Caco-2 (cell line): ENCODE results near the gene CNKSR3. TPM values are rescaled to one million over a fixed set of nuclear protein-coding genes. Genes with fewer than 3 reads are reported as not detected.
A peak's percentile ranks its signal among the peaks of the same experiment; 100 is the strongest.

ENCODE experiments used
- BruUV-seq: library from RNA; stranded (reverse); fragments of 400-500 nt; replicated peaks from 2 replicates; lab custom pipeline; 2021; lab: Mats Ljungman, UMichigan
- CTCF ChIA-PET: fragments of 300-600 bp; sonication (Branson Sonifier 250); formaldehyde crosslinking; loops from one replicate; lab custom pipeline; 2022; ENCODE audit warnings: antibody characterized with exemption; lab: Charles Lee
- POLR2A ChIA-PET: fragments of 300-600 bp; sonication (Branson Sonifier 250); formaldehyde crosslinking; loops from one replicate; lab custom pipeline; 2022; ENCODE audit warnings: antibody characterized with exemption; lab: Charles Lee
- DNase-seq, 2 experiments: peaks; one replicate each; pipeline versions ENCODE4 v3.0.0 to v3.0.0-alpha.2; 2020 to 2022
- H3K27me3 ChIP-seq: replicated peaks from 2 replicates; pipeline ENCODE4 v1.6.0; 2011; ENCODE audit warnings: low read length; ENCODE audit not compliant: control insufficient read depth, insufficient read depth
- H3K36me3 ChIP-seq: 2 replicates; pipeline ENCODE4 v1.5.1; 2011; ENCODE audit warnings: low read length; ENCODE audit not compliant: control insufficient read depth, insufficient read depth
- H3K4me1 ChIP-seq: fragments of 250-450 bp; sonication (Bioruptor Pico); 2 replicates; pipeline ENCODE4 v1.5.1; 2020; ENCODE audit warnings: mild to moderate bottlenecking
- H3K4me3 ChIP-seq: 2 replicates; pipeline ENCODE4 v1.5.1; 2011; ENCODE audit warnings: low read depth, mild to moderate bottlenecking, control low read depth, low read length
- H3K9me3 ChIP-seq: fragments of 250-450 bp; sonication (Bioruptor Pico); 2 replicates; pipeline ENCODE4 v1.5.1; 2020; ENCODE audit warnings: mild to moderate bottlenecking, moderate library complexity
- H3K27ac Mint-ChIP-seq: one replicate; pipeline ENCODE4 v1.8.0; 2022; ENCODE audit warnings: mixed read lengths; ENCODE audit not compliant: unreplicated experiment
- H3K27me3 Mint-ChIP-seq: one replicate; pipeline ENCODE4 v1.8.0; 2022; ENCODE audit warnings: mixed read lengths; ENCODE audit not compliant: insufficient read depth, unreplicated experiment
- H3K36me3 Mint-ChIP-seq: one replicate; pipeline ENCODE4 v1.8.0; 2022; ENCODE audit warnings: mild to moderate bottlenecking, mixed read lengths; ENCODE audit not compliant: insufficient read depth, unreplicated experiment
- H3K4me1 Mint-ChIP-seq: one replicate; pipeline ENCODE4 v1.8.0; 2022; ENCODE audit warnings: low read depth, mixed read lengths; ENCODE audit not compliant: unreplicated experiment
- H3K4me3 Mint-ChIP-seq: one replicate; pipeline ENCODE4 v1.8.0; 2022; ENCODE audit warnings: mild to moderate bottlenecking, moderate library complexity, mixed read lengths; ENCODE audit not compliant: unreplicated experiment
- H3K9me3 Mint-ChIP-seq: one replicate; pipeline ENCODE4 v1.8.0; 2022; ENCODE audit warnings: mixed read lengths; ENCODE audit not compliant: unreplicated experiment
- CTCF ChIP-seq, 2 experiments: fragments of 200-600 bp in 1 of 2; IDR thresholded peaks; 1 replicate in 1 of 2; 2 replicates in 1 of 2; pipeline versions ENCODE4 v1.5.1 to v1.8.0; 2011 to 2022; ENCODE audit warnings: antibody characterized with exemption in 1 of 2, control low read depth in 1 of 2, inconsistent platforms in 1 of 2, low read depth in 1 of 2, low read length in 1 of 2, mild to moderate bottlenecking in 1 of 2, moderate library complexity in 1 of 2; ENCODE audit not compliant: insufficient read depth in 1 of 2, severe bottlenecking in 1 of 2, unreplicated experiment in 1 of 2
- intact Hi-C: fragments of 100-400 bp; cut with micrococcal nuclease; formaldehyde crosslinking; loops from one replicate; pipeline ENCODE4 v1.10.0; 2022; ENCODE audit not compliant: unreplicated experiment
- total RNA-seq: library from RNA; stranded (reverse); gene quantifications from 2 replicates; pipeline ENCODE4 v1.2.3, GENCODE V29; 2022

CNKSR3 gene
- total RNA-seq, 1 experiment from 2014 or later = 33.1 TPM

GRCh38 chr6:154514481-154514880 is 4.0 kb upstream of the CNKSR3 start:
- BruUV-seq = no TSS peak
- H3K36me3 ChIP-seq = no peaks in the 10 kb centered on the region
- H3K4me1 ChIP-seq = peaks cover 32% of the 10 kb centered on the region
- H3K4me3 ChIP-seq = no peak overlapping the region
- no peak overlapping the region for H3K27ac Mint-ChIP-seq
- no peaks in the 10 kb centered on the region for H3K9me3 Mint-ChIP-seq
- H3K36me3 Mint-ChIP-seq = peaks cover 7% of the 10 kb centered on the region
- H3K27me3 ChIP-seq = no peaks in the 10 kb centered on the region
- peaks cover 19% of the 10 kb centered on the region for H3K4me1 Mint-ChIP-seq
- no peak for TF ChIP-seq CTCF (IDR thresholded peaks at IDR 0.05; ENCODE audit: insufficient read depth in 1 of 2, low read depth in 1 of 2, low read length in 1 of 2, severe bottlenecking in 1 of 2, unreplicated experiment in 1 of 2)
- no peaks in the 10 kb centered on the region for H3K27me3 Mint-ChIP-seq
- no peaks in the 10 kb centered on the region for H3K9me3 ChIP-seq
- ChIA-PET POLR2A (no interaction called here), CTCF (interaction anchor here (0.7 kb wide), 1 partner anchor 11 kb away, joined by 4 read pairs; no protein-coding TSS in a partner anchor)
- H3K4me3 Mint-ChIP-seq = no peak overlapping the region
- intact Hi-C loops = loop anchor here (5.0 kb wide), 2 partner anchors 142 to 148 kb away; no protein-coding TSS in a partner anchor
- no peak for DNase-seq

- Histone ChIP-seq H3K4me1 (peaks cover 24% of the 10 kb centered on the region), H3K36me3 (no peaks in the 10 kb centered on the region), H3K9me3 (no peaks in the 10 kb centered on the region), H3K27me3 (no peaks in the 10 kb centered on the region), H3K4me3 (no peak overlapping the region)
- no peak overlapping the region for H3K27ac Mint-ChIP-seq
- DNase-seq = no peak
- BruUV-seq = no TSS peak
- intact Hi-C loops = loop anchor here (5.0 kb wide), 2 partner anchors 141 to 149 kb away; no protein-coding TSS in a partner anchor
- no peak overlapping the region for H3K4me3 Mint-ChIP-seq
- H3K36me3 Mint-ChIP-seq = peaks cover 7% of the 10 kb centered on the region
- H3K9me3 Mint-ChIP-seq = no peaks in the 10 kb centered on the region
- ChIA-PET POLR2A (no interaction called here), CTCF (no interaction called here)
- H3K4me1 Mint-ChIP-seq = peaks cover 16% of the 10 kb centered on the region
- TF ChIP-seq CTCF (IDR thresholded peaks at IDR 0.05; ENCODE audit: insufficient read depth in 1 of 2, low read depth in 1 of 2, low read length in 1 of 2, severe bottlenecking in 1 of 2, unreplicated experiment in 1 of 2) = no peak
- no peaks in the 10 kb centered on the region for H3K27me3 Mint-ChIP-seq
These were observed 3.3 kb upstream of the CNKSR3 start for GRCh38 chr6:154513601-154514320.

- H3K9me3 ChIP-seq = no peaks in the 10 kb centered on the region
- POLR2A ChIA-PET = no interaction called here
- no peak for TF ChIP-seq CTCF (IDR thresholded peaks at IDR 0.05; ENCODE audit: insufficient read depth in 1 of 2, low read depth in 1 of 2, low read length in 1 of 2, severe bottlenecking in 1 of 2, unreplicated experiment in 1 of 2)
- H3K27ac Mint-ChIP-seq = peak overlapping the region; percentile 80
- intact Hi-C loops = loop anchor here (5.0 kb wide), 2 partner anchors 140 to 150 kb away; no protein-coding TSS in a partner anchor
- no TSS peak for BruUV-seq
- H3K4me1 ChIP-seq = peaks cover 37% of the 10 kb centered on the region
- no peaks in the 10 kb centered on the region for H3K27me3 Mint-ChIP-seq
- H3K36me3 ChIP-seq = no peaks in the 10 kb centered on the region
- CTCF ChIA-PET = no interaction called here
- peak overlapping the region; percentile 93 for H3K4me3 Mint-ChIP-seq
- DNase-seq = no peak
- H3K4me3 ChIP-seq = peak overlapping the region; percentile 96; the same call in 1 of the 2 replicates
- H3K27me3 ChIP-seq = no peaks in the 10 kb centered on the region
- peaks cover 6% of the 10 kb centered on the region for H3K36me3 Mint-ChIP-seq
- no peaks in the 10 kb centered on the region for H3K9me3 Mint-ChIP-seq
- H3K4me1 Mint-ChIP-seq = peaks cover 25% of the 10 kb centered on the region
These were observed 1.7 kb upstream of the CNKSR3 start for GRCh38 chr6:154512201-154512600.
